Memory B cell (primary cell): Measurements from ENCODE around the gene NTM.

ENCODE experiments used
- ATAC-seq: fragments of 150-1000 bp; cut with Tn5 transposase; 2 replicates; pipeline ENCODE4 v1.10.0; 2021; ENCODE audit warnings: low read depth, mild to moderate bottlenecking, moderate library complexity
- DNase-seq, 2 donors: peaks; one replicate each; pipeline ENCODE4 v3.0.0; 2022; ENCODE audit warnings: low spot score in 2 of 2
- H3K27ac Mint-ChIP-seq: one replicate; pipeline ENCODE4 v1.8.0; 2022; ENCODE audit warnings: mild to moderate bottlenecking, moderate library complexity, mixed read lengths
- H3K27me3 Mint-ChIP-seq: one replicate; pipeline ENCODE4 v1.8.0; 2022; ENCODE audit warnings: mixed read lengths
- H3K36me3 Mint-ChIP-seq: one replicate; pipeline ENCODE4 v1.8.0; 2022; ENCODE audit warnings: mild to moderate bottlenecking, mixed read lengths
- H3K4me1 Mint-ChIP-seq: one replicate; pipeline ENCODE4 v1.8.0; 2022; ENCODE audit warnings: mixed read lengths
- H3K4me3 Mint-ChIP-seq: one replicate; pipeline ENCODE4 v1.8.0; 2022; ENCODE audit warnings: mild to moderate bottlenecking, moderate library complexity, mixed read lengths
- H3K9me3 Mint-ChIP-seq: one replicate; pipeline ENCODE4 v1.8.0; 2022; ENCODE audit warnings: mixed read lengths

The NTM gene

GRCh38 chr11:131533149-131533548, 162.7 kb downstream of the NTM start:
- Mint-ChIP-seq H3K4me1 (no peaks in the 10 kb centered on the region), H3K9me3 (no peaks in the 10 kb centered on the region), H3K36me3 (no peaks in the 10 kb centered on the region), H3K4me3 (no peak overlapping the region), H3K27me3 (peaks cover 2% of the 10 kb centered on the region), H3K27ac (no peak overlapping the region)
- no peak for DNase-seq
- ATAC-seq = no peak

- Mint-ChIP-seq H3K27ac (no peak overlapping the region), H3K27me3 (peaks cover 4% of the 10 kb centered on the region), H3K4me1 (no peaks in the 10 kb centered on the region), H3K4me3 (no peak overlapping the region), H3K36me3 (no peaks in the 10 kb centered on the region), H3K9me3 (no peaks in the 10 kb centered on the region)
- no peak for ATAC-seq
- DNase-seq = no peak
Measured at GRCh38 chr11:131533998-131534397, 163.6 kb downstream of the NTM start.

- no peaks in the 10 kb centered on the region for H3K36me3 Mint-ChIP-seq
- no peaks in the 10 kb centered on the region for H3K4me1 Mint-ChIP-seq
- H3K9me3 Mint-ChIP-seq = no peaks in the 10 kb centered on the region
- no peak for DNase-seq
- peaks cover 4% of the 10 kb centered on the region for H3K27me3 Mint-ChIP-seq
- no peak overlapping the region for H3K4me3 Mint-ChIP-seq
- no peak overlapping the region for H3K27ac Mint-ChIP-seq
- ATAC-seq = no peak
Measured at GRCh38 chr11:131534611-131535010, 164.2 kb downstream of the NTM start.

GRCh38 chr11:131536159-131536558, 165.7 kb downstream of the NTM start:
- Mint-ChIP-seq H3K4me1 (no peaks in the 10 kb centered on the region), H3K36me3 (no peaks in the 10 kb centered on the region), H3K27ac (no peak overlapping the region), H3K9me3 (peaks cover 2% of the 10 kb centered on the region), H3K27me3 (peaks cover 4% of the 10 kb centered on the region), H3K4me3 (no peak overlapping the region)
- DNase-seq = no peak
- no peak for ATAC-seq

GRCh38 chr11:131537196-131537595, 166.8 kb downstream of the NTM start:
- H3K9me3 Mint-ChIP-seq = peaks cover 2% of the 10 kb centered on the region
- H3K27me3 Mint-ChIP-seq = peaks cover 4% of the 10 kb centered on the region
- no peak for ATAC-seq
- no peak overlapping the region for H3K4me3 Mint-ChIP-seq
- no peak overlapping the region for H3K27ac Mint-ChIP-seq
- no peaks in the 10 kb centered on the region for H3K36me3 Mint-ChIP-seq
- no peaks in the 10 kb centered on the region for H3K4me1 Mint-ChIP-seq
- DNase-seq = no peak

GRCh38 chr11:131537748-131538147, 167.3 kb downstream of the NTM start:
- H3K4me1 Mint-ChIP-seq = no peaks in the 10 kb centered on the region
- no peaks in the 10 kb centered on the region for H3K36me3 Mint-ChIP-seq
- no peak for DNase-seq
- no peak overlapping the region for H3K4me3 Mint-ChIP-seq
- H3K27ac Mint-ChIP-seq = no peak overlapping the region
- H3K27me3 Mint-ChIP-seq = peaks cover 4% of the 10 kb centered on the region
- H3K9me3 Mint-ChIP-seq = peaks cover 2% of the 10 kb centered on the region
- no peak for ATAC-seq

GRCh38 chr11:131538322-131538721, 167.9 kb downstream of the NTM start:
- H3K27ac Mint-ChIP-seq = no peak overlapping the region

GRCh38 chr11:131540676-131541075, 170.3 kb downstream of the NTM start:
- Mint-ChIP-seq H3K36me3 (no peaks in the 10 kb centered on the region), H3K27ac (no peak overlapping the region), H3K27me3 (peaks cover 6% of the 10 kb centered on the region), H3K9me3 (peaks cover 6% of the 10 kb centered on the region), H3K4me3 (no peak overlapping the region), H3K4me1 (no peaks in the 10 kb centered on the region)
- no peak for ATAC-seq
- DNase-seq = no peak

More at GRCh38 chr11:131538322-131538721, 167.9 kb downstream of the NTM start:
- Mint-ChIP-seq H3K4me3 (no peak overlapping the region), H3K27me3 (peaks cover 4% of the 10 kb centered on the region), H3K4me1 (no peaks in the 10 kb centered on the region), H3K9me3 (peaks cover 2% of the 10 kb centered on the region), H3K36me3 (no peaks in the 10 kb centered on the region)
- DNase-seq (no peak), ATAC-seq (no peak)

GRCh38 chr11:131543389-131544025, 173.1 kb downstream of the NTM start:
- H3K27ac Mint-ChIP-seq = no peak overlapping the region

GRCh38 chr11:131544591-131544990, 174.2 kb downstream of the NTM start:
- no peak for ATAC-seq

More at GRCh38 chr11:131543389-131544025, 173.1 kb downstream of the NTM start:
- no peak for DNase-seq
- Mint-ChIP-seq H3K27me3 (peaks cover 2% of the 10 kb centered on the region), H3K36me3 (no peaks in the 10 kb centered on the region), H3K4me1 (no peaks in the 10 kb centered on the region), H3K9me3 (peaks cover 6% of the 10 kb centered on the region), H3K4me3 (no peak overlapping the region)
- ATAC-seq = no peak

GRCh38 chr11:131546218-131546895, 175.9 kb downstream of the NTM start:
- no peak for DNase-seq
- Mint-ChIP-seq H3K27me3 (peaks cover 2% of the 10 kb centered on the region), H3K36me3 (no peaks in the 10 kb centered on the region)

More at GRCh38 chr11:131544591-131544990, 174.2 kb downstream of the NTM start:
- DNase-seq = no peak
- Mint-ChIP-seq H3K36me3 (no peaks in the 10 kb centered on the region), H3K4me1 (no peaks in the 10 kb centered on the region), H3K27ac (no peak overlapping the region), H3K27me3 (peaks cover 2% of the 10 kb centered on the region), H3K9me3 (peaks cover 6% of the 10 kb centered on the region), H3K4me3 (no peak overlapping the region)

GRCh38 chr11:131549099-131549498, 178.7 kb downstream of the NTM start:
- no peaks in the 10 kb centered on the region for H3K36me3 Mint-ChIP-seq
- no peak overlapping the region for H3K27ac Mint-ChIP-seq
- peaks cover 2% of the 10 kb centered on the region for H3K27me3 Mint-ChIP-seq
- H3K9me3 Mint-ChIP-seq = peaks cover 7% of the 10 kb centered on the region
- H3K4me1 Mint-ChIP-seq = no peaks in the 10 kb centered on the region
- no peak for ATAC-seq
- H3K4me3 Mint-ChIP-seq = no peak overlapping the region
- no peak for DNase-seq

More at GRCh38 chr11:131546218-131546895, 175.9 kb downstream of the NTM start:
- Mint-ChIP-seq H3K4me1 (no peaks in the 10 kb centered on the region), H3K27ac (no peak overlapping the region), H3K9me3 (peaks cover 4% of the 10 kb centered on the region), H3K4me3 (no peak overlapping the region)
- ATAC-seq = no peak

GRCh38 chr11:131549770-131550169, 179.4 kb downstream of the NTM start:
- H3K4me3 Mint-ChIP-seq = no peak overlapping the region
- no peaks in the 10 kb centered on the region for H3K4me1 Mint-ChIP-seq
- H3K9me3 Mint-ChIP-seq = peaks cover 6% of the 10 kb centered on the region
- peaks cover 2% of the 10 kb centered on the region for H3K27me3 Mint-ChIP-seq
- DNase-seq (no peak), ATAC-seq (no peak)
- no peaks in the 10 kb centered on the region for H3K36me3 Mint-ChIP-seq
- H3K27ac Mint-ChIP-seq = no peak overlapping the region

GRCh38 chr11:131560287-131560686, 189.9 kb downstream of the NTM start:
- H3K36me3 Mint-ChIP-seq = no peaks in the 10 kb centered on the region
- ATAC-seq = no peak
- H3K9me3 Mint-ChIP-seq = peaks cover 5% of the 10 kb centered on the region
- DNase-seq = no peak
- H3K4me3 Mint-ChIP-seq = no peak overlapping the region
- no peaks in the 10 kb centered on the region for H3K27me3 Mint-ChIP-seq
- no peaks in the 10 kb centered on the region for H3K4me1 Mint-ChIP-seq
- no peak overlapping the region for H3K27ac Mint-ChIP-seq

- Mint-ChIP-seq H3K36me3 (no peaks in the 10 kb centered on the region), H3K4me3 (no peak overlapping the region), H3K27ac (no peak overlapping the region), H3K27me3 (no peaks in the 10 kb centered on the region), H3K4me1 (no peaks in the 10 kb centered on the region), H3K9me3 (peaks cover 5% of the 10 kb centered on the region)
- ATAC-seq = no peak
- DNase-seq = no peak
Measured at GRCh38 chr11:131561501-131561900, 191.1 kb downstream of the NTM start.
